Endothelial cell of umbilical vein (primary cell): ENCODE measurements around the gene PDE8B. TPM values are rescaled to one million over a fixed set of nuclear protein-coding genes. Genes with fewer than 3 reads are reported as not detected.

Experiments
- BruUV-seq: library from RNA; stranded (reverse); fragments of 400-500 nt; replicated peaks from 2 replicates; lab custom pipeline; 2021; lab: Mats Ljungman, UMichigan
- CTCF ChIA-PET: fragments of 300-600, 350-600 bp; sonication (Branson Sonifier 250); formaldehyde crosslinking; loops from one replicate; lab custom pipeline; 2021; ENCODE audit warnings: antibody characterized with exemption, inconsistent platforms; lab: Charles Lee
- POLR2A ChIA-PET: fragments of 300-600, 350-600 bp; sonication (Branson Sonifier 250); formaldehyde crosslinking; loops from one replicate; lab custom pipeline; 2021; ENCODE audit warnings: antibody characterized with exemption, inconsistent platforms; lab: Charles Lee
- DNase-seq: peaks from one replicate; pipeline ENCODE4 v3.0.0-alpha.2; 2011; ENCODE audit warnings: low read depth, low spot score
- FAIRE-seq: peaks from 2 replicates; lab custom pipeline; 2011; peaks lifted over from hg19 to GRCh38; lab: Jason Lieb, UNC
- H2AFZ ChIP-seq: 2 replicates; pipeline ENCODE4 v1.6.0; 2012; ENCODE audit warnings: low read depth, low read length, control low read depth, inconsistent platforms
- H3K27ac ChIP-seq: 2 replicates; pipeline ENCODE4 v1.5.1; 2011; ENCODE audit warnings: low read depth, mild to moderate bottlenecking, control low read depth, low read length, moderate library complexity; ENCODE audit not compliant: insufficient read depth
- H3K27me3 ChIP-seq, 2 experiments: 2 replicates each; pipeline versions ENCODE4 v1.6.0 to v1.6.1; 2011; ENCODE audit warnings: low read length in 2 of 2, mixed read lengths in 1 of 2; ENCODE audit not compliant: control insufficient read depth in 2 of 2, insufficient read depth in 2 of 2
- H3K36me3 ChIP-seq, 2 experiments: 2 replicates in 1 of 2; 3 replicates in 1 of 2; pipeline ENCODE4 v1.5.1; 2011; ENCODE audit warnings: low read length in 2 of 2, mild to moderate bottlenecking in 1 of 2, moderate library complexity in 1 of 2; ENCODE audit not compliant: control insufficient read depth in 2 of 2, insufficient read depth in 2 of 2; ENCODE audit errors: extremely low read depth in 1 of 2
- H3K4me1 ChIP-seq: 3 replicates; pipeline ENCODE4 v1.5.1; 2011; ENCODE audit warnings: mild to moderate bottlenecking, low read length; ENCODE audit not compliant: control insufficient read depth, insufficient read depth; ENCODE audit errors: extremely low read depth
- H3K4me2 ChIP-seq: 2 replicates; pipeline ENCODE4 v1.6.1; 2011; ENCODE audit warnings: low read length, control low read depth, mixed read lengths; ENCODE audit not compliant: insufficient read depth
- H3K4me3 ChIP-seq, 3 experiments: fragments of 200-600 bp in 1 of 3; sonication (generic), shearing (Covaris generic) in 1 of 3; replicated peaks in 1 of 3; 2 replicates each; pipeline ENCODE4 v1.5.1; 2011 to 2016; ENCODE audit warnings: control low read depth in 3 of 3, low read length in 3 of 3, mild to moderate bottlenecking in 2 of 3, inconsistent platforms in 1 of 3, low read depth in 1 of 3, moderate library complexity in 1 of 3; ENCODE audit not compliant: insufficient read depth in 1 of 3
- H3K79me2 ChIP-seq: 2 replicates; pipeline ENCODE4 v1.6.0; 2012; ENCODE audit warnings: low read length, inconsistent platforms; ENCODE audit not compliant: control insufficient read depth, insufficient read depth
- H3K9ac ChIP-seq: replicated peaks from 2 replicates; pipeline ENCODE3; 2011; ENCODE audit warnings: low read length, control low read depth; ENCODE audit not compliant: insufficient read depth; ENCODE audit errors: extremely low read depth
- H3K9me1 ChIP-seq: replicated peaks from 3 replicates; pipeline ENCODE4 v1.6.0; 2011; ENCODE audit warnings: mild to moderate bottlenecking, low read length; ENCODE audit not compliant: control insufficient read depth, insufficient read depth; ENCODE audit errors: extremely low read depth
- H3K9me3 ChIP-seq: replicated peaks from 2 replicates; pipeline ENCODE4 v1.5.1; 2012; ENCODE audit warnings: low read length, inconsistent platforms; ENCODE audit not compliant: control insufficient read depth, insufficient read depth
- H4K20me1 ChIP-seq: replicated peaks from 2 replicates; pipeline ENCODE3; 2011; ENCODE audit warnings: mild to moderate bottlenecking, low read length; ENCODE audit not compliant: control insufficient read depth, insufficient read depth; ENCODE audit errors: extremely low read depth
- EZH2 ChIP-seq: IDR thresholded peaks from 2 replicates; pipeline ENCODE4 v1.6.1; 2012; ENCODE audit warnings: borderline replicate concordance, low read depth, mild to moderate bottlenecking, moderate library complexity, low read length, inconsistent platforms; ENCODE audit not compliant: severe bottlenecking
- JUN ChIP-seq: IDR thresholded peaks from 2 replicates; pipeline ENCODE4 v1.6.1; 2011; ENCODE audit warnings: borderline replicate concordance, low read depth; ENCODE audit not compliant: insufficient read length, insufficient read depth
- MYC ChIP-seq: IDR thresholded peaks from one replicate; pipeline ENCODE4 v1.6.1; 2011; ENCODE audit warnings: mild to moderate bottlenecking, low read depth, low read length
- POLR2AphosphoS5 ChIP-seq: IDR thresholded peaks from 2 replicates; pipeline ENCODE4 v1.6.1; 2012; ENCODE audit warnings: low read depth, mild to moderate bottlenecking, control low read depth, low read length, moderate library complexity; ENCODE audit not compliant: insufficient read depth
- dilution Hi-C: fragments of 300-500 bp; cut with MboI; formaldehyde crosslinking; loops from one replicate; pipeline ENCODE4 v1.15.0; 2019; ENCODE audit warnings: low sequenced_read_pairs; ENCODE audit not compliant: extremely low pct_ligation_motif_present
- intact Hi-C: fragments of 100-400 bp; cut with micrococcal nuclease; formaldehyde crosslinking; loops from one replicate; pipeline ENCODE4 v1.10.0; 2022
- polyA plus RNA-seq, 4 experiments: library from polyadenylated mRNA; depleted of rRNA in 3 of 4; stranded (reverse) in 3 of 4; unstranded in 1 of 4; fragments of >200 nt; gene quantifications; 2 replicates each; pipeline versions ENCODE4 v1.2.1 to v1.2.3, GENCODE V29; 2011 to 2012; ENCODE audit warnings: missing spikeins in 1 of 4
- total RNA-seq: library from RNA; stranded (reverse); gene quantifications from 2 replicates; pipeline ENCODE4 v1.2.3, GENCODE V29; 2021
- TF ChIP-seq, protein P1 (sequence below), 2 donors: IDR thresholded peaks; 1 replicate in 1 of 2; 2 replicates in 1 of 2; pipeline ENCODE4 v1.5.1; 2011; ENCODE audit warnings: low read length in 2 of 2, mild to moderate bottlenecking in 2 of 2, moderate library complexity in 2 of 2, control low read depth in 1 of 2, inconsistent platforms in 1 of 2, low read depth in 1 of 2; ENCODE audit not compliant: insufficient read depth in 1 of 2; ENCODE audit errors: extremely low read depth in 1 of 2

The PDE8B gene
- total and polyA plus RNA-seq, 2 donors (not counting 3 experiments of a cell fraction or from before 2014, with no cell fraction given), result not detected

GRCh38 chr5:77194762-77195161 lies 15.7 kb upstream of the PDE8B start:
- FAIRE-seq (no peak), DNase-seq (no peak)
- Histone ChIP-seq H4K20me1 (no peaks in the 10 kb centered on the region), H3K9me3 (no peaks in the 10 kb centered on the region), H3K4me3 (no peak overlapping the region), H3K4me2 (no peak overlapping the region), H3K36me3 (no peaks in the 10 kb centered on the region), H2AFZ (no peak overlapping the region), H3K4me1 (no peaks in the 10 kb centered on the region), H3K27ac (no peak overlapping the region), H3K27me3 (peaks cover 0 to under 1% of the 10 kb centered on the region in 2 experiments), H3K9ac (no peak overlapping the region), H3K79me2 (no peaks in the 10 kb centered on the region), H3K9me1 (no peaks in the 10 kb centered on the region)
- intact Hi-C loops (no loop called here), dilution Hi-C loops (no loop called here)
- TF ChIP-seq, protein P1, sequence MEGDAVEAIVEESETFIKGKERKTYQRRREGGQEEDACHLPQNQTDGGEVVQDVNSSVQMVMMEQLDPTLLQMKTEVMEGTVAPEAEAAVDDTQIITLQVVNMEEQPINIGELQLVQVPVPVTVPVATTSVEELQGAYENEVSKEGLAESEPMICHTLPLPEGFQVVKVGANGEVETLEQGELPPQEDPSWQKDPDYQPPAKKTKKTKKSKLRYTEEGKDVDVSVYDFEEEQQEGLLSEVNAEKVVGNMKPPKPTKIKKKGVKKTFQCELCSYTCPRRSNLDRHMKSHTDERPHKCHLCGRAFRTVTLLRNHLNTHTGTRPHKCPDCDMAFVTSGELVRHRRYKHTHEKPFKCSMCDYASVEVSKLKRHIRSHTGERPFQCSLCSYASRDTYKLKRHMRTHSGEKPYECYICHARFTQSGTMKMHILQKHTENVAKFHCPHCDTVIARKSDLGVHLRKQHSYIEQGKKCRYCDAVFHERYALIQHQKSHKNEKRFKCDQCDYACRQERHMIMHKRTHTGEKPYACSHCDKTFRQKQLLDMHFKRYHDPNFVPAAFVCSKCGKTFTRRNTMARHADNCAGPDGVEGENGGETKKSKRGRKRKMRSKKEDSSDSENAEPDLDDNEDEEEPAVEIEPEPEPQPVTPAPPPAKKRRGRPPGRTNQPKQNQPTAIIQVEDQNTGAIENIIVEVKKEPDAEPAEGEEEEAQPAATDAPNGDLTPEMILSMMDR (IDR thresholded peaks at IDR 0.05; ENCODE audit: extremely low read depth in 1 of 2, insufficient read depth in 1 of 2, low read depth in 1 of 2, low read length in 2 of 2), result no peak
- TF ChIP-seq MYC (no peak), JUN (no peak), POLR2AphosphoS5 (no peak), EZH2 (no peak)
- ChIA-PET POLR2A (no interaction called here), CTCF (no interaction called here)
- BruUV-seq, result no TSS peak
